Activated CD8-positive, alpha-beta T cell treated with anti-CD3 and anti-CD28 coated beads for 36 hours (primary cell): ENCODE data around the gene CYTH4. TPM values are rescaled to one million over a fixed set of nuclear protein-coding genes. Genes with fewer than 3 reads are reported as not detected.
A peak's percentile ranks its signal among the peaks of the same experiment; 100 is the strongest.

Source experiments
- ATAC-seq: fragments of 200-7000 bp; cut with Tn5 transposase; one replicate; pipeline ENCODE4 v1.10.0; 2021; ENCODE audit warnings: mild to moderate bottlenecking, moderate library complexity
- CTCF ChIA-PET: fragments of 350-600 bp; sonication (Branson Sonifier 250); formaldehyde crosslinking; loops from one replicate; lab custom pipeline; 2021; ENCODE audit warnings: antibody characterized with exemption; lab: Charles Lee
- POLR2A ChIA-PET: fragments of 350-600 bp; sonication (Branson Sonifier 250); formaldehyde crosslinking; loops from one replicate; lab custom pipeline; 2021; ENCODE audit warnings: antibody characterized with exemption; lab: Charles Lee
- DNase-seq: peaks from one replicate; pipeline ENCODE4 v3.0.0-alpha.2; 2020
- H3K27ac Mint-ChIP-seq: one replicate; pipeline ENCODE4 v1.8.0; 2021; ENCODE audit warnings: mild to moderate bottlenecking, mixed read lengths
- H3K27me3 Mint-ChIP-seq: one replicate; pipeline ENCODE4 v1.8.0; 2021; ENCODE audit warnings: mixed read lengths
- H3K36me3 Mint-ChIP-seq: one replicate; pipeline ENCODE4 v1.8.0; 2021; ENCODE audit warnings: low read depth, mixed read lengths
- H3K4me1 Mint-ChIP-seq: one replicate; pipeline ENCODE4 v1.8.0; 2021; ENCODE audit warnings: low read depth, mixed read lengths
- H3K4me3 Mint-ChIP-seq: one replicate; pipeline ENCODE4 v1.8.0; 2021; ENCODE audit warnings: mild to moderate bottlenecking, moderate library complexity, mixed read lengths
- H3K9me3 Mint-ChIP-seq: one replicate; pipeline ENCODE4 v1.8.0; 2021; ENCODE audit warnings: mixed read lengths
- intact Hi-C: fragments of 100-400 bp; cut with micrococcal nuclease; formaldehyde crosslinking; loops from one replicate; pipeline ENCODE4 v1.10.0; 2022
- total RNA-seq, 2 experiments: library from RNA; stranded (reverse); gene quantifications; one replicate each; pipeline ENCODE4 v1.2.3, GENCODE V29; 2021
- TF ChIP-seq, protein P1 (sequence below): fragments of 200-600 bp; IDR thresholded peaks from one replicate; pipeline ENCODE4 v1.8.0; 2022; ENCODE audit warnings: antibody characterized with exemption, mild to moderate bottlenecking

Gene CYTH4
- total RNA-seq, 2 experiments from 2014 or later, result 33.2 to 33.4 TPM

DNA sequence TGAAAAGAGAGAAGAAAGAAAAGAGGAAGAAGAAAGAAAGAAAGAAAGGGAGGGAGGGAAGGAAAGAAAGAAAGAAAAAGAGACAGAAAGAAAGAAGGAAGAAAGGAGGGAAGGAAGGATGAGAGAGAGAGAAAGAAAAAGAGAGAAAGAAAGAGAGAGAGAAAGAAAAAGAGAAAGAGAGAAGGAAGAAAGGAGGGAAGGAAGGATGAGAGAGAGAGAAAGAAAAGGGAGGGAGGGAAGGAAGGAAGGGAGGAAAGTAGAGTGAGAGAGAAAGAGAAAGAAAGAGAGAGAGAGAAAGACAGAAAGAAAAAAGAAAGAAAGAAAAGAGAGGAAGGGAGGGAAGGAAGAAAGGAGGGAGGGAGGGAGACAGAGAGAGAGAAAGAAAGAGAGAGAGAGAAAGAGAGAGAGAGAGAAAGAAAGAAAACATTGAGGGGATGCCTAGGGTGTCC lies 26.7 kb upstream of the CYTH4 start:
- Mint-ChIP-seq H3K9me3 (no peaks in the 10 kb centered on the region), H3K27me3 (no peaks in the 10 kb centered on the region), H3K4me3 (no peak overlapping the region), H3K36me3 (no peaks in the 10 kb centered on the region), H3K27ac (peak overlapping the region; percentile 55), H3K4me1 (peaks cover 41% of the 10 kb centered on the region)
- TF ChIP-seq, protein P1, sequence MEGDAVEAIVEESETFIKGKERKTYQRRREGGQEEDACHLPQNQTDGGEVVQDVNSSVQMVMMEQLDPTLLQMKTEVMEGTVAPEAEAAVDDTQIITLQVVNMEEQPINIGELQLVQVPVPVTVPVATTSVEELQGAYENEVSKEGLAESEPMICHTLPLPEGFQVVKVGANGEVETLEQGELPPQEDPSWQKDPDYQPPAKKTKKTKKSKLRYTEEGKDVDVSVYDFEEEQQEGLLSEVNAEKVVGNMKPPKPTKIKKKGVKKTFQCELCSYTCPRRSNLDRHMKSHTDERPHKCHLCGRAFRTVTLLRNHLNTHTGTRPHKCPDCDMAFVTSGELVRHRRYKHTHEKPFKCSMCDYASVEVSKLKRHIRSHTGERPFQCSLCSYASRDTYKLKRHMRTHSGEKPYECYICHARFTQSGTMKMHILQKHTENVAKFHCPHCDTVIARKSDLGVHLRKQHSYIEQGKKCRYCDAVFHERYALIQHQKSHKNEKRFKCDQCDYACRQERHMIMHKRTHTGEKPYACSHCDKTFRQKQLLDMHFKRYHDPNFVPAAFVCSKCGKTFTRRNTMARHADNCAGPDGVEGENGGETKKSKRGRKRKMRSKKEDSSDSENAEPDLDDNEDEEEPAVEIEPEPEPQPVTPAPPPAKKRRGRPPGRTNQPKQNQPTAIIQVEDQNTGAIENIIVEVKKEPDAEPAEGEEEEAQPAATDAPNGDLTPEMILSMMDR, result peak; percentile 21
- DNase-seq (no peak), ATAC-seq (no peak)
- intact Hi-C loops, result no loop called here
- ChIA-PET CTCF (interaction anchor here (1.0 to 1.5 kb wide), 2 partner anchors 11 to 17 kb away, joined by 3 read pairs; no protein-coding TSS in a partner anchor), POLR2A (interaction anchor here (1.4 to 3.7 kb wide), 2 partner anchors 10 to 11 kb away, joined by 3 to 17 read pairs; partner anchors contain the start of gene RAC2)

DNA sequence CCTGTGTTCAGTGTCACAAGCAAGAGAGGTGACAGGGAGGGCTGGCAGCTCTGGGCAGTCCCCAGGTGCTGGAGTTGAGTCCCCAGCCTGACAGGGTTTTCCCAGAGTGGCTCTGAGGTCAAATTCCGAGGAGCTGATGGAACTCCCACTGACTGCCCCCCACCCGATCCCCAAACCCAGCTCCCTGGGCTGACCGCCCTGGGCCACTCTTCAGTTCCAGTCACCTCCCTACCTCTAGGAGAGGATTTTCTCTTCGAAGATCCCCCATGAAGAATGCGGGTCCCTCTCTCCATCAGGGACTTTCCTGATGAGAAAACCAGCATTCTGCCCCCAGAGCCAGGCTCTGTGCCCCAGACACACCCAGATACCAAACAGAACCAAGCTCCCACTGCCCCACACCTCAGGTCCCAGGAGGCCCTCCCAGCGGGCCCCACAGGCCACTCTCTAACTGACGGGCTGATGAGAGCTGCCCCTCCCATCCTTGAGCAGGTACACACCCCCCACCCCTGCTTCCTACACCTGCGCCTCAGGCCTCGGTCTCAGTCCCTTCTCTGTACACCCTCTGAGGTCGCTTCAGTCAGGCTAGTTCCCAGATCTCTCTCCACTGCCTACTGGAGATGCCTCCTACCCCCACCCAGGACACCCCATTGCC lies 26.1 kb upstream of the CYTH4 start:
- no peak for DNase-seq
- TF ChIP-seq, protein P1, result no peak
- CTCF ChIA-PET, result interaction anchor here (1.0 to 1.5 kb wide), 3 partner anchors 10 to 202 kb away, joined by 3 read pairs; no protein-coding TSS in a partner anchor
- H3K4me3 Mint-ChIP-seq, result no peak overlapping the region
- intact Hi-C loops, result no loop called here
- H3K4me1 Mint-ChIP-seq, result peaks cover 47% of the 10 kb centered on the region
- no peaks in the 10 kb centered on the region for H3K36me3 Mint-ChIP-seq
- POLR2A ChIA-PET, result interaction anchor here (0.7 to 3.7 kb wide), 3 partner anchors 9 to 202 kb away, joined by 3 to 17 read pairs (median 3); partner anchors contain the start of gene RAC2
- H3K27me3 Mint-ChIP-seq, result no peaks in the 10 kb centered on the region
- no peak for ATAC-seq
- H3K27ac Mint-ChIP-seq, result no peak overlapping the region
- no peaks in the 10 kb centered on the region for H3K9me3 Mint-ChIP-seq

DNA sequence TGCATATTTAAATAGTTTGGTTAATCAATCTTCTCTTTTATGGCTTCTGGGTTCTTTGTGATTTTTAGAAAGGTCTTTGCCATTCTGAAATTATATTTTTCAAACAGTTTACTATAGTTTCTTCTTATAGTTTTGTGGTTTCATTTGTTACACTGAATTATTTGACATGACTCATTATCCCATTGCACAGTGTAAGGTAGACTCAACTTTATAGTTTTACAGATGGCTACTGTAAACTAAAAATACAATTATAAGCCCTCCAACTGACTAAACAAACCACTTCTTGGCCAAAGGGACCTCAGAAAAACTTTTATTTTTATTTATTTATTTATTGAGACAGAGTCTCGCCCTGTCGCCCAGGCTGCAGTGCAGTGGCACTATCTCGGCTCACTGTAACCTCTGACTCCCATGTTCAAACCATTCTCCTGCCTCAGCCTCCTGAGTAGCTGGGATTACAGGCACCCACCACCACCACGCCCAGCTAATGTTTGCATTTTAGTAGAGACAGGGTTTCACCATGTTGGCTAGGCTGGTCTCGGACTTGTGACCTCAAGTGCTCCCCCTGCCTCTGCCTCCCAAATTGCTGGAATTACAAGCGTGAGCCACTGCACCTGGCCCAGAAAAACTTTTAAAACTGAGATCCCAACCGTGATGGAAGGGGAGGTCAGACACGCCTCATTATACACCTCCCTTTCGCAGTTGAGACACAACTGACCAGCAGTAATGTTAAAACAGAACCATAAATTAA lies 24.1 kb upstream of the CYTH4 start:
- peaks cover 44% of the 10 kb centered on the region for H3K4me1 Mint-ChIP-seq
- H3K27ac Mint-ChIP-seq, result no peak overlapping the region
- ATAC-seq (no peak), DNase-seq (no peak)
- H3K9me3 Mint-ChIP-seq, result no peaks in the 10 kb centered on the region
- POLR2A ChIA-PET, result interaction anchor here (0.9 to 3.3 kb wide), 2 partner anchors 13 to 190 kb away, joined by 3 to 20 read pairs; partner anchors contain the start of gene RAC2
- H3K36me3 Mint-ChIP-seq, result no peaks in the 10 kb centered on the region
- H3K4me3 Mint-ChIP-seq, result no peak overlapping the region
- TF ChIP-seq, protein P1, result no peak
- CTCF ChIA-PET, result interaction anchor here (1.0 to 5.9 kb wide), 8 partner anchors 7 to 199 kb away, joined by 3 to 154 read pairs (median 40); partner anchors contain the start of genes CYTH4 and RAC2
- no peaks in the 10 kb centered on the region for H3K27me3 Mint-ChIP-seq
- intact Hi-C loops, result no loop called here

DNA sequence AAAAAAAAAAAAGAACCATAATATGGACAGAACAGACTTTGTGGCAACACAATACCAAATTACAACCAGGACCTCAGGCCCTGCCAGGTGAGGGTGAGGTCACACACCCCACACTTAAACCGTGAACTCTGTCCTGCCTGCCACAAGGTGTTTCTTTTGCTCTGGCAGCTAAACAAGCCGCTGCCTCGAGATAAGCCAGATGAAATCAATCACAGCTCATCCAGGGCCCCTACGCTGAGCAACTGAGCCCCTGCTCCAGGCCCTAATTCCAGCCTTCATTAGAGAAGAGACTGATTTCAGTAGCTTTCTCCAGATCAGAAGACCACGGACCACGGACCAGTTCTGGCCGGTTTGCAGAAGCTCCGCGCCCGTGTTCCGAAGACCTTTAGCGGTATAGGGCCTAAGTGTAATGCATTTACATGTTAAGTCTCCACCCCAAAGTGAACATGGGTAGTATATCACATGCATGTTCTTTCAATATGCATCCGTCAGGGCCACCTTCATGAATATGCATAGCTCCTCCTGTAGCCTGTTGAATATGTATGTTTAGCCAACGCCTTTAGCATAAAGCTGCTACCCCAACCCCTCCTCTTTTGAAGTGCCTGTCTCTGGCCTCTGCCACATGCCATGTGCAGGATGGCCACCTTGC lies 23.4 kb upstream of the CYTH4 start:
- intact Hi-C loops, result no loop called here
- H3K27me3 Mint-ChIP-seq, result no peaks in the 10 kb centered on the region

More for the DNA sequence above, 23.4 kb upstream of the CYTH4 start:
- peaks cover 3% of the 10 kb centered on the region for H3K9me3 Mint-ChIP-seq
- ChIA-PET POLR2A (interaction anchor here (0.8 to 3.3 kb wide), 5 partner anchors 14 to 191 kb away, joined by 3 to 20 read pairs (median 6); partner anchors contain the start of gene RAC2), CTCF (interaction anchor here (0.6 to 5.9 kb wide), 23 partner anchors 8 to 214 kb away, joined by 3 to 154 read pairs (median 14); partner anchors contain the start of genes CYTH4 and RAC2)
- no peak for ATAC-seq
- no peaks in the 10 kb centered on the region for H3K36me3 Mint-ChIP-seq
- H3K4me1 Mint-ChIP-seq, result peaks cover 44% of the 10 kb centered on the region
- TF ChIP-seq, protein P1, result no peak
- DNase-seq, result no peak
- no peak overlapping the region for H3K27ac Mint-ChIP-seq
- H3K4me3 Mint-ChIP-seq, result no peak overlapping the region
